Measurements from ENCODE around the gene ABCC12.

Gene ABCC12

GRCh38 chr16:48158296-48158695, 2.5 kb upstream of the ABCC12 start:
- Histone ChIP-seq H3K9me3 (replicated peaks in 1 of 11) (no peaks in the 10 kb centered on the region), H3K9ac (0 out of 22 replicates have a peak overlapping the region, but pooled peaks of 1 of the 11 experiments have one; percentile 6), H3K27me3 (no peaks in the 10 kb centered on the region), H3K4me2 (peak overlapping the region in 3 of 11 experiments; percentile 9 to 35 (median 14); a peak in 4 of 22 replicates), H4K20me1 (no peaks in the 10 kb centered on the region; a peak in 1 of 22 replicates), H3K4me1 (peaks cover 5 to 16% (median 13%) of the 10 kb centered on the region in 10 experiments; a peak in 15 of 20 replicates), H3K4me3 (no peak overlapping the region), H3K27ac (no peak overlapping the region), H3K36me3 (no peaks in the 10 kb centered on the region)
- TF ChIP-seq Cebpa-rat (IDR thresholded peaks at IDR 0.05): no peak

- no peak overlapping the region for H3K27ac ChIP-seq
- no peaks in the 10 kb centered on the region for H3K27me3 ChIP-seq
- H3K9ac ChIP-seq: no peak overlapping the region
These were observed 2.0 kb upstream of the ABCC12 start for GRCh38 chr16:48157794-48158193.

GRCh38 chr16:48157302-48157701, 1.5 kb upstream of the ABCC12 start:
- no peak for TF ChIP-seq Cebpa-rat (IDR thresholded peaks at IDR 0.05)
- Histone ChIP-seq H3K27ac (no peak overlapping the region), H3K9ac (no peak overlapping the region), H3K27me3 (no peaks in the 10 kb centered on the region), H3K36me3 (no peaks in the 10 kb centered on the region), H4K20me1 (no peaks in the 10 kb centered on the region; a peak in 1 of 22 replicates), H3K4me2 (no peak overlapping the region), H3K4me3 (no peak overlapping the region), H3K9me3 (replicated peaks in 1 of 11) (no peaks in the 10 kb centered on the region), H3K4me1 (peaks cover 5 to 16% (median 12%) of the 10 kb centered on the region in 10 experiments; a peak in 15 of 20 replicates)

More at GRCh38 chr16:48157794-48158193, 2.0 kb upstream of the ABCC12 start:
- Histone ChIP-seq H3K4me1 (peaks cover 5 to 16% (median 13%) of the 10 kb centered on the region in 10 experiments; a peak in 15 of 20 replicates), H4K20me1 (no peaks in the 10 kb centered on the region; a peak in 1 of 22 replicates), H3K4me3 (no peak overlapping the region), H3K9me3 (replicated peaks in 1 of 11) (no peaks in the 10 kb centered on the region), H3K4me2 (peak overlapping the region in 2 of 11 experiments; percentile 9 to 35; a peak in 3 of 22 replicates), H3K36me3 (no peaks in the 10 kb centered on the region)
- no peak for TF ChIP-seq Cebpa-rat (IDR thresholded peaks at IDR 0.05)

GRCh38 chr16:48156790-48157209, 1.0 kb upstream of the ABCC12 start:
- H3K36me3 ChIP-seq: no peaks in the 10 kb centered on the region
- no peaks in the 10 kb centered on the region for H3K27me3 ChIP-seq
- H3K4me2 ChIP-seq: peak overlapping the region in 1 of 11 experiments; percentile 22; a peak in 1 of 22 replicates
- no peak overlapping the region for H3K9ac ChIP-seq
- H3K9me3 ChIP-seq (replicated peaks in 1 of 11): no peaks in the 10 kb centered on the region
- no peak overlapping the region for H3K27ac ChIP-seq
- peaks cover 5 to 11% (median 8%) of the 10 kb centered on the region in 10 experiments; a peak in 13 of 20 replicates for H3K4me1 ChIP-seq
- H4K20me1 ChIP-seq: no peaks in the 10 kb centered on the region; a peak in 1 of 22 replicates
- no peak for TF ChIP-seq Cebpa-rat (IDR thresholded peaks at IDR 0.05)
- H3K4me3 ChIP-seq: no peak overlapping the region

GRCh38 chr16:48153774-48154173, 2.0 kb downstream of the ABCC12 start:
- no peak for TF ChIP-seq Cebpa-rat (IDR thresholded peaks at IDR 0.05)
- H3K4me1 ChIP-seq: peaks cover 5 to 10% (median 8%) of the 10 kb centered on the region in 10 experiments; a peak in 13 of 20 replicates
- H3K36me3 ChIP-seq: no peaks in the 10 kb centered on the region
- H3K27ac ChIP-seq: no peak overlapping the region
- peak overlapping the region in 1 of 11 experiments; percentile 1; a peak in 1 of 22 replicates for H3K9ac ChIP-seq
- H3K27me3 ChIP-seq: no peaks in the 10 kb centered on the region
- H3K4me2 ChIP-seq: peak overlapping the region in 8 of 11 experiments; percentile 22 to 47 (median 38); a peak in 12 of 22 replicates
- no peaks in the 10 kb centered on the region; a peak in 1 of 22 replicates for H4K20me1 ChIP-seq
- peaks cover 0 to 14% (median 11%) of the 10 kb centered on the region in 11 experiments; a peak in 21 of 22 replicates for H3K9me3 ChIP-seq (replicated peaks in 1 of 11)
- no peak overlapping the region for H3K4me3 ChIP-seq

GRCh38 chr16:48152226-48152625, 3.6 kb downstream of the ABCC12 start:
- Histone ChIP-seq H3K27ac (no peak overlapping the region), H4K20me1 (no peaks in the 10 kb centered on the region; a peak in 1 of 22 replicates), H3K4me1 (peaks cover 0 to 10% (median 7%) of the 10 kb centered on the region in 10 experiments; a peak in 8 of 20 replicates), H3K27me3 (no peaks in the 10 kb centered on the region), H3K9ac (no peak overlapping the region), H3K9me3 (replicated peaks in 1 of 11) (peaks cover 12 to 24% (median 20%) of the 10 kb centered on the region in 11 experiments; a peak in 21 of 22 replicates), H3K36me3 (no peaks in the 10 kb centered on the region), H3K4me2 (no peak overlapping the region), H3K4me3 (no peak overlapping the region)
- TF ChIP-seq Cebpa-rat (IDR thresholded peaks at IDR 0.05): no peak

- Histone ChIP-seq H3K9me3 (replicated peaks in 1 of 11) (peaks cover 12 to 24% (median 20%) of the 10 kb centered on the region in 11 experiments; a peak in 21 of 22 replicates), H3K4me1 (peaks cover 0 to 10% (median 7%) of the 10 kb centered on the region in 10 experiments; a peak in 8 of 20 replicates), H3K27me3 (no peaks in the 10 kb centered on the region), H3K9ac (no peak overlapping the region), H3K4me2 (no peak overlapping the region), H3K36me3 (no peaks in the 10 kb centered on the region), H3K27ac (no peak overlapping the region), H3K4me3 (no peak overlapping the region), H4K20me1 (no peaks in the 10 kb centered on the region)
- TF ChIP-seq Cebpa-rat (IDR thresholded peaks at IDR 0.05): no peak
These were observed 5.1 kb downstream of the ABCC12 start for GRCh38 chr16:48150707-48151106.

- no peaks in the 10 kb centered on the region for H3K27me3 ChIP-seq
- peaks cover 17 to 35% (median 29%) of the 10 kb centered on the region in 11 experiments for H3K9me3 ChIP-seq (replicated peaks in 1 of 11)
- no peak overlapping the region for H3K4me2 ChIP-seq
- H4K20me1 ChIP-seq: no peaks in the 10 kb centered on the region
- no peak overlapping the region for H3K9ac ChIP-seq
- no peak overlapping the region for H3K4me3 ChIP-seq
- no peak for TF ChIP-seq Cebpa-rat (IDR thresholded peaks at IDR 0.05)
- no peaks in the 10 kb centered on the region for H3K36me3 ChIP-seq
- no peaks in the 10 kb centered on the region for H3K4me1 ChIP-seq
- no peak overlapping the region for H3K27ac ChIP-seq
These were observed 9.1 kb downstream of the ABCC12 start for GRCh38 chr16:48146710-48147109.

GRCh38 chr16:48146131-48146530, 9.7 kb downstream of the ABCC12 start:
- peaks cover 17 to 35% (median 29%) of the 10 kb centered on the region in 11 experiments for H3K9me3 ChIP-seq (replicated peaks in 1 of 11)
- no peaks in the 10 kb centered on the region for H3K4me1 ChIP-seq
- no peaks in the 10 kb centered on the region for H3K36me3 ChIP-seq

More at GRCh38 chr16:48146131-48146530, 9.7 kb downstream of the ABCC12 start:
- no peak overlapping the region for H3K4me3 ChIP-seq
- no peaks in the 10 kb centered on the region for H3K27me3 ChIP-seq
- H3K27ac ChIP-seq: no peak overlapping the region
- no peaks in the 10 kb centered on the region for H4K20me1 ChIP-seq
- no peak overlapping the region for H3K4me2 ChIP-seq
- H3K9ac ChIP-seq: no peak overlapping the region
- TF ChIP-seq Cebpa-rat (IDR thresholded peaks at IDR 0.05): no peak

All from BLaER1 treated with 17β-estradiol and CSF1 and Interleukin-3, amounts not matched to agents 10 nM and 100 nM (cell line).